OCI-LY7 (cell line): Measurements from ENCODE around the gene SDHA.
"Not testable (repeated sequence)": the region's sequence is repeated elsewhere in the genome, so short reads cannot be mapped to it uniquely, and the experiment has no call there.

Source experiments
- EZH2phosphoT487 ChIP-seq: fragments of 200-600 bp; sonication (generic); IDR thresholded peaks from 2 replicates; pipeline ENCODE4 v1.6.1; 2018; ENCODE audit warnings: low read depth, borderline replicate concordance, mild to moderate bottlenecking, mixed run types, antibody characterized with exemption, low read length, moderate library complexity, mixed read lengths
- TF ChIP-seq, protein P1 (sequence below): fragments of 200-600 bp; sonication (generic); conservative IDR thresholded peaks from 2 replicates; pipeline ENCODE4 v1.5.1; 2014; ENCODE audit warnings: mild to moderate bottlenecking, antibody characterized with exemption, low read length, moderate library complexity, mixed read lengths

DNA sequence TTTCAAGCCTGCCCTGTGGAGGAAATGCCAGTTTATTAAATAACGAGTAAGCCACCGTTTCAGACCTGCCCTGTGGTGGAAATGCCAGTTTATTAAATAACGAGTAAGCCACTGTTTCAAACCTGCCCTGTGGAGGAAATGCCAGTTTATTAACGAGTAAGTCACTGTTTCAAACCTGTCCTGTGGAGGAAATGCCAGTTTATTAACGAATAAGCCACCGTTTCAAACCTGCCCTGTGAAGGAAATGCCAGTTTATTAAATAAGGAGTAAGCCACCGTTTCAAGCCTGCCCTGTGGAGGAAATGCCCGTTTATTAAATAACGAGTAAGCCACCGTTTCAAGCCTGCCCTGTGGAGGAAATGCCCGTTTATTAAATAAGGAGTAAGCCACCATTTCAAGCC, 33.9 kb downstream of the SDHA start:
- TF ChIP-seq, protein P1, sequence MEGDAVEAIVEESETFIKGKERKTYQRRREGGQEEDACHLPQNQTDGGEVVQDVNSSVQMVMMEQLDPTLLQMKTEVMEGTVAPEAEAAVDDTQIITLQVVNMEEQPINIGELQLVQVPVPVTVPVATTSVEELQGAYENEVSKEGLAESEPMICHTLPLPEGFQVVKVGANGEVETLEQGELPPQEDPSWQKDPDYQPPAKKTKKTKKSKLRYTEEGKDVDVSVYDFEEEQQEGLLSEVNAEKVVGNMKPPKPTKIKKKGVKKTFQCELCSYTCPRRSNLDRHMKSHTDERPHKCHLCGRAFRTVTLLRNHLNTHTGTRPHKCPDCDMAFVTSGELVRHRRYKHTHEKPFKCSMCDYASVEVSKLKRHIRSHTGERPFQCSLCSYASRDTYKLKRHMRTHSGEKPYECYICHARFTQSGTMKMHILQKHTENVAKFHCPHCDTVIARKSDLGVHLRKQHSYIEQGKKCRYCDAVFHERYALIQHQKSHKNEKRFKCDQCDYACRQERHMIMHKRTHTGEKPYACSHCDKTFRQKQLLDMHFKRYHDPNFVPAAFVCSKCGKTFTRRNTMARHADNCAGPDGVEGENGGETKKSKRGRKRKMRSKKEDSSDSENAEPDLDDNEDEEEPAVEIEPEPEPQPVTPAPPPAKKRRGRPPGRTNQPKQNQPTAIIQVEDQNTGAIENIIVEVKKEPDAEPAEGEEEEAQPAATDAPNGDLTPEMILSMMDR: not testable (repeated sequence)
- not testable (repeated sequence) for TF ChIP-seq EZH2phosphoT487
